ENCODE results near the gene PAK4.
A peak's percentile ranks its signal among the peaks of the same experiment; 100 is the strongest.
"Not testable (repeated sequence)": the region's sequence is repeated elsewhere in the genome, so short reads cannot be mapped to it uniquely, and the experiment has no call there.

The PAK4 gene

DNA sequence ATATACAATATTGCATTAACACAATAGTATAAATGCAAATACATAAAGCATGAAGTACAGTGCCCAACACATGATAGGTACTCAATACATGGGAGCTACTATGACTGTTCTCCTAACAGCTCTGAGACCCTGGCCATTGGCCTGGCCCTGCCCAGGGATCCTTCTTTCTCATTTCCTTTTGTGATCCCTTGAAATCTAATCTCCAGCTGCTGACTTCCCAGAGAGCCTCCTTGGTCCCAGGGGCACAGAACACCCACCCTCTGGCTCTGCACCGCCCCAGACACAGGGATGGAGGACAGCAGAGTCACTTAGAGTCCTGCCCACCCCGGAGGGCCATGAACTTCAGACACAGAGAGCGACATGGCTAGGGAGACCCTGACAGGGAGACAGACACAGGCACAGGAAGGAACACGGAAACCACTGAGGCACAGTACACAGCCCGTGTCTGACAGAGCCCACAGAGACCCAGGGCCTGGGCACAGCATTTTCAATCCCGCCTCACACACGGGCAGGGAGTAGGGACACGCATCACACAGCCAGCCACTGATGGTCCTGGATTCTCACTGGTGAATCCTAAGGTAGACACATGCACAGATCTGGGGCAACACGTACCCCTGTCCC is 82.7 kb downstream of the PAK4 start:
- DNase-seq, result no peak

- no peak for DNase-seq
Observed at GRCh38 chr19:39209196-39209595, 83.6 kb downstream of the PAK4 start.

DNA sequence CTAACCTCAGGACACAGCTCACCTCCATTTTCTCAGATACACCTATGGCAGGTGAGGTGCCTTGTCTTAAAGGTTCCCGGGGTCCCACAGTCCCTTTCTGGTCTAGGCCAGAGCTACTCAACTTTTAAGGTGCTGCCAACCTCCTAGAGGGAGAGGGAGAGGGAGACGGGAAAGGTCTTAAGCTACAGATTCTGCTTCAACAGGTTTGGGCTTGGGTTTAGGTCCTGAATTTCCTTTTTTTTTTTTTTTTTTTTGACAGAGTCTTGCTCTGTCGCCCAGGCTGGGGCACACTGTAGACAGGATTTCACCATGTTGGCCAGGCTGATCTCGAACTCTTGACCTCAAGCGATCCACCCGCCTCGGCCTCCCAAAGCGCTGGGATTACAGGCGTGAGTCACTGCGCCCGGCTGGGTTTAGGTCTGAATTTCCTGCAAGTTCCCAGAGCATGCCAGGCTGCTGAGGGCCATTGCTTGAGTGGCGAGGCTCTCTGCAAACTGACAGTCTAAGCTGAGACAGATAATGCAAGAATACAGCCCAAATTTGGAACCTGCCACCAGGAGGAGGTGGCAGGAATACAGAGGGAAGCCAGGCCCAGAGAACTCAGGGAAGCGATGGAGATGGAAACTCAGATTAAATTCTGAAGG is 86.3 kb downstream of the PAK4 start:
- DNase-seq, result no peak

GRCh38 chr19:39212375-39212742 is 86.8 kb downstream of the PAK4 start:
- DNase-seq, result peak in 1 of 2 experiments; percentile 17

GRCh38 chr19:39215323-39215722 is 89.7 kb downstream of the PAK4 start:
- DNase-seq, result not testable (repeated sequence)

- DNase-seq, result no peak
Observed at GRCh38 chr19:39217094-39217493, 91.5 kb downstream of the PAK4 start.

DNA sequence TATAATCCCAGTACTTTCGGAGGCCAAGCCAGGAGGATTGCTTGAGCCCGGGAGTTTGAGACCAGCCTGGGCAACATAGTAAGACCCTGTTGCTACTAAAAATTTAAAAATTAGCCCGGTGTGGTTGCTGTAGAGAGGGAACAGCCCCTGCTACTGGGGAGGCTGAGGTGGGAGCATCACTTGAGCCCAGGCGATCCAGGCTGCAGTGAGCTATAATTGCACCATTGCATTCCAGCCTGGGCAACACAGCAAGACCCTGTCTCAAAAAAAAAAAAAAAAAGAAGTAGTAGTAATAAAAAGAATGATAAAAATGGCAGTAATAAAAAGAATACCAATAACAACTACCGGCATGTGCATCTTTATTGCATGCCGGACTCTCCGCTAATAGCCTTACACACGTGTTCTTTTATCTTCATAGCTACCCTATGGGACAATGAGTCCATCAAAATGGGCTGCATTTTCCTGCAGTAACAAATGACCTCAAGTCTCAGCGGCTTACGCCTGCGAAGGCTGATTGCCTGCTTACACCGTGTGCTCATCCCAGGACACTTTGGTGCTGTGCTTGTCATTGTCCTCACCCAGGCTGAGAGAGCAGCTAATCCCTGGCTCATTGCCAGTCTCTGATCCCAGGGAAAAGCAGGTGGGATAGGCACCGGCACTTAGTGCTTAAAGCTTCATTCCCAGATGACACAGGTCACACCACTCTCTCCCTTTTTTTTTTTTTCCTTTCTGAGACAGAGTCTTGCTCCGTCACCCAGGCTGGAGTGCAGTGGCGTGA is 92.8 kb downstream of the PAK4 start:
- DNase-seq, result no peak

DNA sequence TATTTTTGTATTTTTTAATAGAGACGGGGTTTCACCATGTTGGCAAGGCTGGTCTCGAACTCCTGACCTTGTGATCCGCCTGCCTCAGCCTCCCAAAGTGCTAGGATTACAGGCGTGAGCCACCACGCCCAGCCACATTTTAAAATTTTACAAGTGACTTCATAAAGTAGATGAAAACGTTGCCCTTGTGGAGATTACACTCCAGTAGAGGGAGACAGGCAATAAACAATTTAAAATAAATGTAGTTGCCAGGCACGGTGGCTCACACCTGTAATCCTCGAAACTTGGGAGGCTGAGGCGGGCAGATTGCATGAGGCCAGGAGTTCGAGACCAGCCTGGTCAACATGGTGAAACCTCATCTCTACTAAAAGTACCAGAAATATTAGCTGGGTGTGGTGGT is 93.5 kb downstream of the PAK4 start:
- not testable (repeated sequence) for DNase-seq

- no peak for DNase-seq
Observed at GRCh38 chr19:39223703-39224279, 98.2 kb downstream of the PAK4 start.

- no peak for DNase-seq
Observed at GRCh38 chr19:39224910-39225309, 99.3 kb downstream of the PAK4 start.

Data from NCI-H446 (cell line).